ENCODE data around the gene HPSE2.
"Not testable (repeated sequence)": the region's sequence is repeated elsewhere in the genome, so short reads cannot be mapped to it uniquely, and the experiment has no call there.

The HPSE2 gene

DNA sequence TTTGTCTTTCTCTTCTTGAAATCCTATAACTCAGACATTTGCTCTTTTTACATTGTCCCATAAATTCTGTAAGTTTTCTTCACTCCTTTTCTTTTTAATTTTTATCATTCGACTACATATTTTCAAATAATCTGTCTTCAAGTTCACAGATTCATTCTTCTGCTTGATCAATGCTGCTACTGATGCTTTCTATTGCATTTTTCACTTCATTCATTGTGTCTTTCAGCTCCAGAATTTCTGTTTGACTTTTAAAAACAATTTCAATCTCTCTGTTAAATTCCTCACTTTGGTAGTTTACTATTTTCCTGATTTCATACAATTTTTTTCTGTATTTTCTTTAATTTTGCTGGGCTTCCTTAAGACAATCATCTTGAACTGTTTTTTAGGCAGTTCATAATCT lies 230.4 kb downstream of the HPSE2 start:
- DNase-seq (ENCODE audit: low read depth), result no peak

DNA sequence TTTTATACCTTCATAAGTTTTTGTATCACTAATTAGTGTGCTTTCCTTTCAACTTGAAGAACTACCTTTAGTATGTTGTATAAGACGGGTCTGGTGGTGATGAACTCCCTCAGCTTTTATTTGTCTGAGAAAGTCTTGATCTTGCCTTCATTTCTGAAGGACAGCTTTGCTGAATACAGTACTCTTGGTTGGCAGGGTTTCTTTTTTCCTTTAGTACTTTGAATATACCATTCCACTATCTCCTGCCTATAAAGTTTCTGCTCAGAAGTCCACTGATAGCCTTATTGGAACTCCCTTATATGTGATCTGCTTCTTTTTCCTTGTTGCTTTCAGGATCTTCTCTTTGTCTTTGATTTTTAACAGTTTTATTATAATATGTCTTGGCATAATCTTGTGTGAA lies 230.9 kb downstream of the HPSE2 start:
- no peak for DNase-seq (ENCODE audit: low read depth)

DNA sequence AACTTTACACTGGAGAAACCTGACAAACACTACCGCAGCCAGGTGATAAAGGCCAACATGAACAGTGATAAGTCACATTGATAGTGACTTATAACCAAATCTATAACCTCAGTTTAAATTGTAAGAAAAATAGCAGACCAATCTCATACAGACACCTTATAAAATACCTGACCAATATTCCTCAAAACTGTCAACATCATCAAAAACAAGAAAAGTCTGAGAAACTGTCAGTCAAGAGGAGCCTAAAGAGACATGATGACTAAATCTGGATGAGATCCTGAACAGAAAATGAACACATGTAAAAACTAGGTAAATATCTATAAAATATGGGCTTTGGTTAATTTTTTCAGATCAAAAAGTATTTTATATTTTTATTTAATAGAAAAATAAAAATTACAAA lies 233.3 kb downstream of the HPSE2 start:
- no peak for DNase-seq (ENCODE audit: low read depth)

DNA sequence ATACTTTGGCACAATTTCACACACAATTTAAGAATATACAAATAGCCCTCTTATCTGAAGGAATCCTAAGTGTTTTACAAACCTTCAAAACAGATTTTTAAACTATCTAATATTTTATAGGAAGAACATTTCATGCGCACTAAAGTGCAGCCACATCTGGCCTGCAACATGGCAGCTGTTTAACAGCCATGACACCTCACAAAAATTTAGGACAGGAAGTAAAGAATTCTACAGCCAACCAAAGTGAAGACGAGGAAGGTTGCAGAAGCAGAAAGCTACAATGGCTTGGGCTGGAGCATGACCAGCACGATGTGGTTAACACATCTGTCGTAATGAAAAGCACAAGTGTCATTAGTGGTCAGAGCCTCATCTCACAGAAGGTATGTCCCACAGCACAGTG lies 238.1 kb downstream of the HPSE2 start:
- DNase-seq (ENCODE audit: low read depth), result no peak

DNA sequence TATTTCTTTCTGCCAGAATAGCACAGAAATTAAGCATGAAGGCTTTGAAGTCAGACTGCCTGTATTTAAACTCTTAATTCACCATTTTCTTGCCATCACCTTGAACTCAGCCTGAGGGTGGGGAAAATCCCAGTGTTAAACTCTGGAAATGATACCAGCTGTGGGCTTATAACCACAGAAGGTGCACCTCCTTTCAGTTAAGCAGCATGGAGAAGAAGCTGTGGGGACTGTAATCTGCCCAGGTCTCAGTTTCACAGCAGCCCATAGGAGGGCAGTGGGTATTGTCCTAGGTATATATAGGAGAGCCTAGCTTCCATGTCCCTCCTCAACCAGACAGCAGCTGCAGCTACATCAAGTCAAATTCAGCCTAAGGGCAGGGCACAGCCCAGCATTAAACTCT lies 241.6 kb downstream of the HPSE2 start:
- DNase-seq (ENCODE audit: low read depth), result no peak

DNA sequence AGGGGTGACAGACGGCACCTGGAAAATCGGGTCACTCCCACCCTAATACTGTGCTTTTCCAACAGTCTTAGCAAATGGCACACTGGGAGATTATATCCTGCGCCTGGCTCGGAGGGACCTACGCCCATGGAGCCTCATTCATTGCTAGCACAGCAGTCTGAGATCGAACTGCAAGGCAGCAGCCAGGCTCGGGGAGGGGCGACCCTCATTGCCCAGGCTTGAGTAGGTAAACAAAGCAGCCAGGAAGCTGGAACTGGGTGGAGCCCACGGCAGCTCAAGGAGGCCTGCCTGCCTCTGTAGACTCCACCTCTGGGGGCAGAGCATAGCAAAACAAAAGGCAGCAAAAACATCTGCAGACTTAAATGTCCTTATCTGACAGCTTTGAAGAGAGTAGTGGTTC lies 251.9 kb downstream of the HPSE2 start:
- DNase-seq (ENCODE audit: low read depth), result not testable (repeated sequence)

DNA sequence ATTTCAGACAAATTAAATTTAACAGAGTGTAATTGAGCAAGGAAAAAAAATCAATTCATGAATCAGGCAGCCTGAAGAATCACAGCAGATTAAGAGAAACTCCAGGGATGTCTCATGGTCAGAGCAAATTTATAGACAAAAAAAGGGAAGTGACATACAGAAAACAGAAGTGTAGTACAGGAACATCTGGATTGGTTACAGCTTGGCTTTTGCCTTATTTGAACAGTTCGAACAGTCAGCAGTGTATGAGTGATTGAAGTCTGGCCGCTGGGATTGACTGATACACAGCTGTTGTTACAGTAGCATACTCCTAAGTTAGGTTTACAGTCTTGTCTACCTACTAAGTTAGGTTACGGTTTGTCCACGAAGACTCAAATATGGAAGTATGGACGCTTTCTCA lies 255.3 kb downstream of the HPSE2 start:
- no peak for DNase-seq (ENCODE audit: low read depth)

DNA sequence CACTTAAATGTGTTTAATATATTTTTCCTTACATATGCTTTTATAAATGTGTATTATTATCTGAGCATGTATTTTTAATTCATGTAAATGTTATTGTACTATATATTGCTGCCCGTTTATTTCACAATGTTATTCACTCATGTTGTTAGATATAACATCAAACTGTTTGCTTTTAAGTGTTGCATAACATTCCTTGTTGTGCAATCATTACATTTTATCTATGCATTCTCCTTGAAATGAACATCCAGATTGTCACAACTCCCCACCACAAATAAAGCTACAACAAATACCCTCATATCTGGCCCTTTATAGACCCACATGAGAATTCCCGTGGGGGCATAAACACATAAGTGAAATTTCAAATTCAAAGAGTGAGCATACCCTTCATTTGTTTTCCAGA lies 264.2 kb downstream of the HPSE2 start:
- DNase-seq (ENCODE audit: low read depth), result no peak

DNA sequence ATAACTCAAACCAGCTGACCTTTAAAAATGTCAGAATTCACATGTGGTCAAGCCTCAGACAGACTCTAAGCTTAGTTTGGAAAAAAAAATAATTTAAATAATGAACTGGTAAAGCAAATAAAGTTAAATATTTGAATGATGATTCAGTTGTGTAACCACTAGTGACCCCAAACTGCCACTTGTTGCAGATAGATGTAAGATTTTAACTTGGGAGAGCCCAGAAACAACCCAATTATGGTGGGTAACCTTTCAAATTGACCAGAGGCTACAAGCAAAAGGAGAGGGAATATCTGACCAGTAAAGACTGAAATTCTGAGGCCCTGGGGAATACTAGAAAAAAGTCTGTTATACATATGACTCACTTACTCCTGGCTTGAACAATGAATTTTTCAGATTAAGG lies 268.1 kb downstream of the HPSE2 start:
- no peak for DNase-seq (ENCODE audit: low read depth)

DNA sequence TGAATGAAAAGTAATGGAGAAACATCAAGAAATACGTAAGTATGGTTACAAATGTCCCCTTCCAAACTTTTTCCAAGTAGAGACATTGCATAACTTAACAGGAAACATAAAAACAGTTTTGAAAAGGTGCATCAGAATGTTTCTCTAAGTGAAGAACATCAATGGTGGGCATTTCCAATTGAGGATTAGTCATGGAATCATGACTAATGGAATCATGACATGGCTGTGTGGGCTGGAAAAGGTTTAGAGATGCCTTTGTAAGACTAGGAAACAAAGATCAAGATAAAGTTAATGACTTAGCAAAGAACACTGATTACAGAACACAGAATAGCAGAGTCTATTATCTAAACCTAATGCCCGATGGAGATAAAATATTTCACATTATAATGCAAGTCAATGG lies 272.0 kb downstream of the HPSE2 start:
- no peak for DNase-seq (ENCODE audit: low read depth)

DNA sequence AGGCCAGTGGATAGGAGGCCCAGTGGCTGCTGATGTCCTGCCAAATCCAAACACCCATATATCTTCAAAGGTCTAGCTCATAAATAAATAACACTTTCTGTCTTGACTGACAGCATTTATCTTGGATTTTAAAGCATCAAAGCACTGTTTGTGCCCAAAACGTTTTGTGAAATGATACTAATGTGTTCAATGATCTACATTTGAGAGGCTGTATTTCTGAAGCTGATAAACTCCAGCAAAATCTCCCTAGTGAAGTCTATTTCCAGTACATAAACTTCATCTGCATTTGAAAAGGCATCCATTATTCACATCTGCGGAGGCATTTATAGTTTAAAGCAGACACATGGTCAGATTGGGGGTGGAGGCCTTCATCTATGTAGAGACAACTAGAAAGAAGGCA lies 276.3 kb downstream of the HPSE2 start:
- DNase-seq (ENCODE audit: low read depth), result no peak

DNA sequence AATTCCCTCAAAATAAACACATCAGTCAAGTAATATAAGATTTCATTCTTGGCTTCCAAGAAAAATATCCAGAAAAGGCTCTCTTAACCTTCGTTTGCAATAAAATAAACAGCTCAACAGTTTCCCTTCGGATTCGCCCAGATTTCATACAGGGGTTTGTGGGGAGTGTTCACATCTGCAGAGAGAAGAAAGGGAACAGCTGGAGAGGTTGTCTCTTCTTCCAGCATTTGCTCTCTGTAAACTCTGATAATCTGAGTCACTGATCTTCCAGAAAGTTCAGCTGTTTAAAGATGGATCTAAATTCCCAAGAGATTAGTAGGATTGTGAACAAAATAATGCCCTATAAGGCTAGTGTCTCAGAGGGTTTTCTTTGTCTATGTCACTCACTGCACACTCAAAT lies 277.9 kb downstream of the HPSE2 start:
- DNase-seq (ENCODE audit: low read depth), result no peak

DNA sequence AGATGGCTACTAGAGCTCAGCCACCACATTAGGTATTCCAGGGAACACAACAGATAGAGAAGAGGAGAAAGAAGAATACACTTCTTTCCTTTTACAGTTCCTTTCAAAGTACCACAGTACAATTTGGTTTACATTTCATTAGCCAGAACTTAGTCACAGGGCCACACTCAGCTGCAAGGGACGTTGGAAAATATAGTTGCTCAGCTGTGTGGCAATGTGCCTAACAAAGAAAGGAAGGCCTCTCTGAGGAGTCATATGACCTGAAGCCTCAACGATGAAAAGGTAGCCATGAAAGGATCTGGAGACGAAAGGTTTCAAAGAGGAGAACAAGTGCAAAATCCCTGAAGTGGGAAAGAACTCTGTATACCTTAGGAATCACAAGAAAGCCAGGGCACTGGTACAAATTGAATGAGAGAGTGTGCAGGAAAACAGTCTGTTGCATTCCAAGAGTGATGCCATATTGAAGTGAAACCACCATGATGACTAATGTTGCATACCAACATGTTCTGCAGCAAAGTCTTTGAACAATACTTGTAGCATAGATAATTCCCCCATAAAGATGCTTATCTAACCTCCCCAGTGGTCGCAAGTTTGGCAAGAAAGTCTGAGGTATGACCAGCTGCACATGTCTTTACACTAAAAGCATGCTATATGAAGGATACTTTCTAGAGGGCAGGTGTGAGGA lies 278.9 kb downstream of the HPSE2 start:
- no peak for DNase-seq (ENCODE audit: low read depth)

DNA sequence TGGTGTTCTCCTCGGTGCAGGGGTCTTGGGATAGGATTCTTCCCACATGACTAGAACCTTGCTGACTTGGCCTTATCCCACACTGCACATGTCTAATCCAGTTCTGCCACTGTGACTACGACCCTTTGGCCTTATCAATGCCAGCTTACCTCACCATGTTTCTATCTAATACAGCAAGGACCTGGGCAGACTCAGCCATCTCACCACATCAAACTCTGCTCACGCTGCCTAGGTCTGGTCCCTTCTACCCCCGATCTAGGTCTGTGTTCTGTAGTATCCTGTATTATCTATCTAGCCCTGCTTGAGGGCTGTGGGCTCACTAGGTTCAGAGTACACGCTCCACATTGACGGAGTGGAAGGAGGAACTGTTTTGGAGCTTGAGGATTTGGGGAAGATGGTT lies 282.4 kb downstream of the HPSE2 start:
- DNase-seq (ENCODE audit: low read depth), result no peak

DNA sequence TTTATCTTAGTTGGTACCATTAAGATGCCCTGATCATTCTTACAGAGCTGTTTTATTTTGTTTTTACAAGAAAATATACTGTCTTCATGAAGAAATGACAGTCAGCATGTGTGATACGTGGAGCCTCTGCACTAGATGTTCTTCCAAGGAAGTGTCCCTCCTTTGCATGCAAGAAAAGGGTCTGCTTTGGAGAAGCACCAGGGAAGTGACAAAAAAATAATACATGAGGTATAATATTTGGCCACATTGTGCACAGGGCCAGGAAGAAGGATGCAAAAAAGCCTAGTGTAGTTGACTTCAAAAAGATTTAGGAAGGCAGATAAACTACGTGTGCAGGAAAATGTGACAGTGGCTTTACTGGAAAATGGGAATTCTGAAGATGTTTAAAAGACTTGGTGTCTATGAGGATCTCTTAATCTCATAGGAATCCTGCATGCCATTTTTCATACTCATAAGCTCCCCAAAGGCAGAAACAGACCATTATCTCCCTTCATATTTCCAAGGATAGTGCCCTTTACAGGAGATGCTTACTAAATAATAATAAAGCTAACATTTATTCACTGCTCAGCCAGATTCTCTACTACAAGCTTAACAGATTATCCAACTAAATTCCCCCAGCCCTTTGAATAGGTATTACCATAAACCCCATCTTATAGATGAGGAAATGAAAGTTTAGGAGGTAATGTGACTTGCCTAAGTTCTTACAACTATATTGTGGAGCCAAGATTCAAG lies 284.2 kb downstream of the HPSE2 start:
- no peak for DNase-seq (ENCODE audit: low read depth)

DNA sequence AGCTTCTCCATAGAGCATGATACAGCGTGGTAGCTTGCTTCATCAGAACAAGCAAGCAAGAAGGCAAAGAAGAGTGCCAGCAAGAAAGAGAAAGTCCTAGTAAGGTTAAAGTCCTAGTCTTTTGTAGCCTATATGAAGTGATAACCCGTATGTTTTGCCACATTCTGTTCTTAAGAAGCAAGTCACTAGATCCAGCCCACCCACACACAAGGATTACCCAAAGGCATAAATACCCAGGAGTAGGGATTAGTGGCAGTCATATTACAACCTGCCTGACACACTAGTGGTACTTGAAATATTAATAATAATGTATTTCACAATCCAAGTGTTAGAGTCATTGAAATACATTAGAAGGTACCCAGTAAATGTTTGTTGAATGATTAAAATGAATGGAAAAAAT lies 285.5 kb downstream of the HPSE2 start:
- no peak for DNase-seq (ENCODE audit: low read depth)

DNA sequence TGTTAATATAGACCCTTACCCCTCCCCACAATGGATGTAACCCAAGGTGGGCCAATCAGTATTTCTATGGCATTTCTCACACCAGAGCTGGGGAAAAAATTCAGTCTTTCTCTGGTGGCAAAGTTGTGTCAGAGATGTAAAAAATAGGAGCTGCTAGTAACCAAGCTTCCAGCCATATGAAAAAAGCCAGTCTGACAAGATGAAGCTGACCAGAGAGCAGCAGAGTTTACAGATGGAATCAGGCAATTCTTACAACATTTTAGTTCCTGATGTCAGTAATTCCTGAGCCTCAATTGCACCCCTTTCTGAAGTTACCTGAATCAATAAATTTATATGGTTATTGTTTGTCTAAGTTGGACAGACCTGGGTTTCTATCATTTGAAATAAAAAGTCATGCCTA lies 286.3 kb downstream of the HPSE2 start:
- no peak for DNase-seq (ENCODE audit: low read depth)

DNA sequence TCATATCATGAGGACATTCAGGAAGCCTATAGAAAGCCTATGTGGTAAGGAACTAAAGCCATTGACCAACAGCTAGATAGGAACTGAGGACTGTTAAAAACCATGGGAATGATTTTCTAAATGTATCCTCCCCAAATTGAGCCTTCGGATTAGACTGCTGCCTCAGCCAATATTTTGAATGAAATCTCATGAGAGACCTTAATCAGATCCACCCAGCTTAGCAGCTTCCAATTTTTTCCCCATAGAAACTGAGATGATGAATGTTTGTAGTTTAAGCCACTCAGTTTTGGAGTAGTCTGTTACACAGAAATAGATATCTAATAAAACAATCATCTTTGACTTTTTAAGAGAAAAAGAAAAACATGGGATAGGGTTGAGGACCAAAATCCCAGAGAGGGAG lies 292.0 kb downstream of the HPSE2 start:
- no peak for DNase-seq (ENCODE audit: low read depth)

DNA sequence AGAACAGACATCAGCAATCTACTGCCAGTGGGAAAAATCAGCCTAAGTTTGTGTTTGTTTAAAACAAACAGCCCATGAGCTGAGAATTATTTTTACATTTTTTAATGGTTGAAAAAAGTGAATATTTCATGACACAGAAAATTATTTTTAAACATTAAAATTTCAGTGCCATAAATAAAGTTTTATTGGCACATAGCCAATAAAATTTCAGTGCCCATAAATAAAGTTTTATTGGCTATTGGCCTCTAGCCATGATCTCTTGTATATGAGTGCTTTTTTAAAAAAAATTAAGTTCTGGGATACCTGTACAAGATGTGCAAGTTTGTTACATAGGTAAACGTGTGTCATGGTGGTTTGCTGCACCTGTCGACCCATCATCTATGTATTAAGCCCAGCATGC lies 305.9 kb downstream of the HPSE2 start:
- DNase-seq (ENCODE audit: low read depth), result no peak

DNA sequence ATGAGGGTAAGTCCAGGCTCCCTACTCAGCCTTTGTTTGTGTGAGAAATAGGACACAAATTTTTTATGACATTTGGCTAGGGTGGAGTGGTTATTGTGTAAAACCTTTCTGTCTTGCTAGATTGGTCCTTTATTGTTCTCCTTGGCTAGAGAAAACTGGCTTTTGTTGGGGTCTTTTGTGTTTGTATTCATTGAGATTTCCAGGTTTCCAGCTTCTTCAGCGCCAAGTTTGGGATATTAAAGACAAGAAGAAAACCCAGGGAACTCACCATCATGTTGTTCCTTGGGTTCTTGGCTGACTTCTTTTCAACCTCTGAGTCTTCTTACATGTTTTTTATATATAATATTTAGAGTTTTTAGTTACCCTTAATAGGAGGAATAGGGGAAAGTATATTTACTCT lies 310.0 kb downstream of the HPSE2 start:
- DNase-seq (ENCODE audit: low read depth), result no peak

DNA sequence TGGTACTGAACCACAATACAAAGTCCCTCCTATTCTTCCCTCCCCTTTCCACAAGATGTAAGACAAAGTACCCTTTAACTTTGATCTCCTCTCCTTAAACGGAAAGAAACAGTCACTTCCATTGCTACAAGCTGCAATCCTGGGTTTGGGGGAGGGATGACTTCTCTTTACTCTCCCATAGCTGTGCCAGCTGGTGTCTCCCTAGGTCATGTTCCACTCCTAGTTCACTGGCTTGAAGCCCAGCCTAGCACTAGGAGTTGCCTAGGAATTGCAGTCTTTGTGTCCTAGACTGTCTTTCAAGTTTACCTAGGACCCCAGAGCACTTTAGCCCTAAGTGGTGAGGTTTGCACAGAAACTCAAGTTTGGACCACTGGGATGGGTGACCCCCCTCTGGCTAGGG lies 311.1 kb downstream of the HPSE2 start:
- no peak for DNase-seq (ENCODE audit: low read depth)

DNA sequence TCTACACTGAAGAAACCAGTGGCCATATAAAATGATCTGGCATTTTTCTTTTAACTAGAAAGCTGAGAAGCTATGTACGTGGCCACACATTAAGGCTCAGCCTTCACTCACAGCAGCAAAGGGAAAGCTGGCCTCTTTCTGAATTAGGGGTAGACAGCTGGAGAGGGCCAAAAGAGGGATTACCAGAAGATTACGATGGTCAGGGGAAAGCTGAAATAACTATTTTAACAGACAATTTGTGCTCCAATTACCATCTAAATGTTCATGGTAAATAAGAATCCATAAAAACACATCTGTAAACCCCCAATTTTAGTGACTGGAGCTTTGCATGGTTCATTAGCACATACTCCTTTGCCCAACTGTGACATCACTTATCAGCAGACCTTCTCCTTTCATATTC lies 314.3 kb downstream of the HPSE2 start:
- DNase-seq (ENCODE audit: low read depth), result no peak

DNA sequence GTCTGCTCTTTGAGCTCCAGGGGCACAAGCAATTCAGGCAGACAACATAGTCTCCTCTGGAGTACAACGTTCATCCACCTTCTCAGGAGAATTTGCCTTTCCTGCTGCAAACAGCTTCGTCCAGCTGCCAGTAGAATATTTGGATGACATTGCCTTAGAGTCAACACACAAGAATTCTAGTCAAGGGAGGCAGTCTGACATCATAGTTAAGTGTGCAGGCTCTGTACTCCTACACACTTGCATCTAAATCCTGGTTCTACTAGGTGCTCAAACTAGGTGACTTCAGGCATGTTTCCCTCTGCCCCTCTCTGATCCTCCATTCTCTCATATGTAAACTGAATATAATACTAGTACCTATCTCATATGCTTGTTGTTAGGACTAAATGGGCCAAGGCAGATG lies 314.8 kb downstream of the HPSE2 start:
- no peak for DNase-seq (ENCODE audit: low read depth)

DNA sequence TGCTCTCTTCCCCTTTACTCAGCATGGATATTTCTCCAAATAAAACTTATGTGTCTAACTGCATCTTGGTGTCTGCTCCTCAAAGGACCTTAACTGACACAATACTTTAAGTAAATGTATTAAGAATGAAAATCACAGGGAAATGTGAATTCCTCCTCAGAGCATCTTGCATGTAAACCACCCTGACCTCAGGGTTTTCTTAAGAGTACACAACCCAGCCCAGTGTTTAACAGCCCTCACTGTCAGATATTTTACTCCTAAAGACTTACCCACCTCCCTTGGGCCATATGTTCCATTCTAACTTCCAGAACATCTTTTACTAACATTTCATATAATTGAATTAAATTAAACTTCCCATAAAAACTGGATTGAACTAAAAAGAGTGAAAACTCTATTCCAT lies 315.3 kb downstream of the HPSE2 start:
- DNase-seq (ENCODE audit: low read depth), result no peak

All from stimulated activated CD8-positive, alpha-beta memory T cell treated with anti-CD3 and anti-CD28 coated beads, Interleukin-12 subunit alpha, Interleukin-12 subunit beta, amount 100 ng/mL, for 4 hours (primary cell).